K562 (cell line): ENCODE measurements around the gene VWA7. TPM values are rescaled to one million over a fixed set of nuclear protein-coding genes. Genes with fewer than 3 reads are reported as not detected.

Experiments
- CBFB ChIP-seq: sonication (generic); formaldehyde crosslinking; IDR thresholded peaks from 2 replicates; pipeline ENCODE4 v1.4.0; 2020; ENCODE audit warnings: mild to moderate bottlenecking, missing genetic modification reagents
- CHD7 ChIP-seq: fragments of 200-600 bp; sonication (generic); IDR thresholded peaks from one replicate; pipeline ENCODE4 v1.6.1; 2012; ENCODE audit warnings: mild to moderate bottlenecking, low read depth, low read length, inconsistent platforms
- ETV1 ChIP-seq: fragments of 450-650 bp; conservative IDR thresholded peaks from 2 replicates; pipeline ENCODE4 v1.6.1; 2016; ENCODE audit warnings: missing genetic modification characterization, control low read depth, low read depth, missing compliant biosample characterization
- HLTF ChIP-seq: fragments of 450-650 bp; IDR thresholded peaks from 2 replicates; pipeline ENCODE4 v1.6.1; 2016
- LEF1 ChIP-seq: fragments of 450-650 bp; IDR thresholded peaks from 2 replicates; pipeline ENCODE4 v1.6.1; 2016; ENCODE audit warnings: mild to moderate bottlenecking
- MYBL2 ChIP-seq, 2 experiments: fragments of 450-650 bp in 1 of 2; sonication (generic) in 1 of 2; formaldehyde crosslinking in 1 of 2; IDR thresholded peaks; 2 replicates each; pipeline versions ENCODE4 v1.6.1 to v1.8.1; 2017 to 2022; ENCODE audit warnings: borderline replicate concordance in 1 of 2, inconsistent platforms in 1 of 2, low read depth in 1 of 2, mild to moderate bottlenecking in 1 of 2, missing genetic modification reagents in 1 of 2, moderate library complexity in 1 of 2
- ZBTB40 ChIP-seq, 2 experiments: fragments of 450-650 bp in 1 of 2; sonication (generic) in 1 of 2; formaldehyde crosslinking in 1 of 2; IDR thresholded peaks; 2 replicates each; pipeline versions ENCODE4 v1.7.1 to v1.9.0; 2016 to 2022; ENCODE audit warnings: inconsistent platforms in 1 of 2, mild to moderate bottlenecking in 1 of 2, missing genetic modification reagents in 1 of 2
- ZNF354B ChIP-seq: fragments of 250-450 bp; sonication (Bioruptor Pico); IDR thresholded peaks from 2 replicates; pipeline ENCODE4 v1.4.0; 2020
- polyA plus RNA-seq, 8 experiments: library from polyadenylated mRNA; depleted of rRNA in 4 of 8; stranded (reverse) in 5 of 8; unstranded in 3 of 8; fragments of >200 nt; fragmentation: Nextera tagmentation in 2 of 8; fragmentation: Illumina TruSeq in 1 of 8; extraction: Ambion mirVana in 2 of 8; extraction: Trizol in 1 of 8; gene quantifications; 2 replicates each; pipeline versions ENCODE4 v1.2.1 to v1.2.3, GENCODE V29; 2011 to 2014; ENCODE audit warnings: inconsistent platforms in 1 of 8, missing spikeins in 1 of 8
- total RNA-seq, 7 experiments: library from RNA; depleted of rRNA in 6 of 7; stranded (reverse); fragments of >200 nt in 6 of 7; fragmentation: Illumina TruSeq in 2 of 7; extraction: Trizol in 2 of 7; gene quantifications; 2 replicates each; pipeline versions ENCODE4 v1.2.1 to v1.2.3, GENCODE V29; 2011 to 2021; ENCODE audit warnings: low replicate concordance in 1 of 7

VWA7 gene
- total and polyA plus RNA-seq, 9 of the 15 experiments (the other 6 are each of a cell fraction or from before 2014, with no cell fraction given): 0.18 to 2.9 (median 0.95) TPM

GRCh38 chr6:31814677-31815024, 37.5 kb upstream of the VWA7 start (continued):
- TF ChIP-seq MYBL2 (IDR thresholded peaks at IDR 0.05; ENCODE audit: low read depth) (no peak), MYBL2 (CRISPR knock-in tag; IDR thresholded peaks at IDR 0.05; ENCODE audit: borderline replicate concordance) (no peak), LEF1 (peak; percentile 93), CBFB (CRISPR knock-in tag) (no peak), ZBTB40 (IDR thresholded peaks at IDR 0.05) (no peak), ZBTB40 (CRISPR knock-in tag; IDR thresholded peaks at IDR 0.05) (no peak), ETV1 (no peak), CHD7 (no peak), ZNF354B (CRISPR knock-in tag) (no peak), HLTF (no peak)
